ENCODE data around the gene DIP2B. TPM values are rescaled to one million over a fixed set of nuclear protein-coding genes. Genes with fewer than 3 reads are reported as not detected.

DIP2B gene
- total RNA-seq, 1 experiment from 2014 or later = 26.1 TPM

GRCh38 chr12:50706606-50707005 lies 201.8 kb downstream of the DIP2B start:
- DNase-seq (ENCODE audit: low spot score) (no peak), ATAC-seq (no peak)
- POLR2A ChIA-PET = no interaction called here
- no peaks in the 10 kb centered on the region for H3K9me3 Mint-ChIP-seq
- TF ChIP-seq HMGA2 (CRISPR knock-in tag; IDR thresholded peaks at IDR 0.05) (no peak), ZSCAN18 (CRISPR knock-in tag; IDR thresholded peaks at IDR 0.05) (no peak), NFATC4 (CRISPR knock-in tag; IDR thresholded peaks at IDR 0.05) (no peak), GABPB1 (CRISPR knock-in tag; IDR thresholded peaks at IDR 0.05) (no peak), CTCF (IDR thresholded peaks at IDR 0.05) (no peak), ZNF396 (CRISPR knock-in tag; IDR thresholded peaks at IDR 0.05; ENCODE audit: borderline replicate concordance) (no peak), ZNF416 (CRISPR knock-in tag; IDR thresholded peaks at IDR 0.05) (no peak), ZNF121 (CRISPR knock-in tag; IDR thresholded peaks at IDR 0.05) (no peak), PRRX2 (CRISPR knock-in tag; IDR thresholded peaks at IDR 0.05) (no peak), STAT6 (CRISPR knock-in tag; conservative IDR thresholded peaks at IDR 0.05; ENCODE audit: low read depth) (no peak), TEAD4 (CRISPR knock-in tag; IDR thresholded peaks at IDR 0.05) (no peak), NFYB (CRISPR knock-in tag; conservative IDR thresholded peaks at IDR 0.05; ENCODE audit: low read depth) (no peak)
- TF ChIP-seq, protein P1, sequence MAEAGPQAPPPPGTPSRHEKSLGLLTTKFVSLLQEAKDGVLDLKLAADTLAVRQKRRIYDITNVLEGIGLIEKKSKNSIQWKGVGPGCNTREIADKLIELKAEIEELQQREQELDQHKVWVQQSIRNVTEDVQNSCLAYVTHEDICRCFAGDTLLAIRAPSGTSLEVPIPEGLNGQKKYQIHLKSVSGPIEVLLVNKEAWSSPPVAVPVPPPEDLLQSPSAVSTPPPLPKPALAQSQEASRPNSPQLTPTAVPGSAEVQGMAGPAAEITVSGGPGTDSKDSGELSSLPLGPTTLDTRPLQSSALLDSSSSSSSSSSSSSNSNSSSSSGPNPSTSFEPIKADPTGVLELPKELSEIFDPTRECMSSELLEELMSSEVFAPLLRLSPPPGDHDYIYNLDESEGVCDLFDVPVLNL (CRISPR knock-in tag; IDR thresholded peaks at IDR 0.05; ENCODE audit: borderline replicate concordance, low read depth) = no peak
- TF ChIP-seq, protein P2, sequence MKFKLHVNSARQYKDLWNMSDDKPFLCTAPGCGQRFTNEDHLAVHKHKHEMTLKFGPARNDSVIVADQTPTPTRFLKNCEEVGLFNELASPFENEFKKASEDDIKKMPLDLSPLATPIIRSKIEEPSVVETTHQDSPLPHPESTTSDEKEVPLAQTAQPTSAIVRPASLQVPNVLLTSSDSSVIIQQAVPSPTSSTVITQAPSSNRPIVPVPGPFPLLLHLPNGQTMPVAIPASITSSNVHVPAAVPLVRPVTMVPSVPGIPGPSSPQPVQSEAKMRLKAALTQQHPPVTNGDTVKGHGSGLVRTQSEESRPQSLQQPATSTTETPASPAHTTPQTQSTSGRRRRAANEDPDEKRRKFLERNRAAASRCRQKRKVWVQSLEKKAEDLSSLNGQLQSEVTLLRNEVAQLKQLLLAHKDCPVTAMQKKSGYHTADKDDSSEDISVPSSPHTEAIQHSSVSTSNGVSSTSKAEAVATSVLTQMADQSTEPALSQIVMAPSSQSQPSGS (CRISPR knock-in tag; IDR thresholded peaks at IDR 0.05; ENCODE audit: borderline replicate concordance, low read depth) = no peak
- TF ChIP-seq, protein P3, sequence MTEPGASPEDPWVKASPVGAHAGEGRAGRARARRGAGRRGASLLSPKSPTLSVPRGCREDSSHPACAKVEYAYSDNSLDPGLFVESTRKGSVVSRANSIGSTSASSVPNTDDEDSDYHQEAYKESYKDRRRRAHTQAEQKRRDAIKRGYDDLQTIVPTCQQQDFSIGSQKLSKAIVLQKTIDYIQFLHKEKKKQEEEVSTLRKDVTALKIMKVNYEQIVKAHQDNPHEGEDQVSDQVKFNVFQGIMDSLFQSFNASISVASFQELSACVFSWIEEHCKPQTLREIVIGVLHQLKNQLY (CRISPR knock-in tag; IDR thresholded peaks at IDR 0.05) = no peak
- TF ChIP-seq, protein P4, sequence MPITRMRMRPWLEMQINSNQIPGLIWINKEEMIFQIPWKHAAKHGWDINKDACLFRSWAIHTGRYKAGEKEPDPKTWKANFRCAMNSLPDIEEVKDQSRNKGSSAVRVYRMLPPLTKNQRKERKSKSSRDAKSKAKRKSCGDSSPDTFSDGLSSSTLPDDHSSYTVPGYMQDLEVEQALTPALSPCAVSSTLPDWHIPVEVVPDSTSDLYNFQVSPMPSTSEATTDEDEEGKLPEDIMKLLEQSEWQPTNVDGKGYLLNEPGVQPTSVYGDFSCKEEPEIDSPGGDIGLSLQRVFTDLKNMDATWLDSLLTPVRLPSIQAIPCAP (CRISPR knock-in tag; IDR thresholded peaks at IDR 0.05) = no peak
- H3K4me3 Mint-ChIP-seq = no peak overlapping the region
- H3K36me3 Mint-ChIP-seq = peaks cover 47% of the 10 kb centered on the region
- no peak overlapping the region for H3K27ac Mint-ChIP-seq
- no peaks in the 10 kb centered on the region for H3K4me1 Mint-ChIP-seq
- no peaks in the 10 kb centered on the region for H3K27me3 Mint-ChIP-seq (ENCODE audit: low read depth)
- CTCF ChIA-PET = no interaction called here

DNA sequence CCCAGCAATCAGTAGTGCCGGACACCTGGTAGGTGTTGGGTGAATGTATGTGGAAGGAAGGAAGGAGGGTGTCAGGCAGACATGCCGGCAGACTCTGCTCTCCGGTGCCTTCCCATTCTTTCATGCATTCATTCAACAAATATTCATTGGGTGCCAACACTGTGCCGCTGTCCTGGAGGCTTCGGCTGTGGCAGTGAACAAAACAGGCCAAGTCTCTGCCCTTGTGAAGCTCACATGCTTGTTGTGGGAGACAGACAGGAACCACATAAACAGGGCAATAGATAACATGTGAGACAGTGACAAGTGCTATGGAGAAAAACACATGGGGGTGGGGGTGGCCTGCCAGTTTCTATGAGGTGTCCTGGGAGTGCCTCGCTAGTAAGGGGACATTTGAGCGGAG lies 202.6 kb downstream of the DIP2B start:
- ChIA-PET POLR2A (no interaction called here), CTCF (no interaction called here)
- DNase-seq (ENCODE audit: low spot score) (no peak), ATAC-seq (no peak)
- H3K27me3 Mint-ChIP-seq (ENCODE audit: low read depth) = no peaks in the 10 kb centered on the region
- no peaks in the 10 kb centered on the region for H3K4me1 Mint-ChIP-seq
- H3K36me3 Mint-ChIP-seq = peaks cover 47% of the 10 kb centered on the region
- no peak overlapping the region for H3K27ac Mint-ChIP-seq
- TF ChIP-seq ZNF219 (CRISPR knock-in tag; IDR thresholded peaks at IDR 0.05; ENCODE audit: borderline replicate concordance) (no peak), ZNF396 (CRISPR knock-in tag; IDR thresholded peaks at IDR 0.05; ENCODE audit: borderline replicate concordance) (no peak), KAT7 (CRISPR knock-in tag; IDR thresholded peaks at IDR 0.05; ENCODE audit: borderline replicate concordance) (no peak), ESRRA (CRISPR knock-in tag; IDR thresholded peaks at IDR 0.05; ENCODE audit: borderline replicate concordance) (no peak)
- TF ChIP-seq, protein P5, sequence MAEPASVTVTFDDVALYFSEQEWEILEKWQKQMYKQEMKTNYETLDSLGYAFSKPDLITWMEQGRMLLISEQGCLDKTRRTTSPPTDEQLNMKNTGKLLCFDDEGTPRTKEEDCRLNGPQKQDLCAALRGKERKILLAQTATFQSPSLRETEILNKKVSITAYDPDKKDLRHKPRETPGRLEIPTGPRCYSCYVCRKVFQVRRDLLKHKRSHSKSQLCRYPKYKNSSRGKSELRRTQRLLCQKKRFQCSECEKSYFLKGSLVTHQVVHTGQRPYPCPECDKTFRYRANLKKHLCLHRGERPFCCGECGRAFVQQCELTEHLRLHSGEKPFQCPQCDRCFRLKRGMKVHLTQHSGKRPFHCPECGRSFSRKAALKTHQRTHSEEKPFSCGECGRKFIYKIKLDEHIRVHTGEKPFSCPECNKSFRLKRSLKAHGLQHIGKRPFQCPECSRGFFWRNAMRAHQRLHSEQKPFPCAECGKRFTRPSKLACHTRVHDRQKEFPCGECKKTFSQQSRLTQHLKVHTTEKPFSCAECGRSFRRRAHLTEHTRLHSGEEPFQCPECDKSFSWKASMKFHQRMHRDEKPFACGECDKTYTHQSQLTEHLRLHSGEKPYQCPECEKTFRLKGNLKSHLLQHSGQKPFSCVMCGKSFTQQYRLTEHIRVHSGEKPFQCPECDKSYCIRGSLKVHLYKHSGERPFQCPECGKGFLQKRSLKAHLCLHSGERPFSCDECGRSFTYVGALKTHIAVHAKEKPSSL (CRISPR knock-in tag; conservative IDR thresholded peaks at IDR 0.05) = no peak
- H3K4me3 Mint-ChIP-seq = no peak overlapping the region
- no peaks in the 10 kb centered on the region for H3K9me3 Mint-ChIP-seq
